ENCODE measurements around the gene ERGIC1.
"Not testable (repeated sequence)": the region's sequence is repeated elsewhere in the genome, so short reads cannot be mapped to it uniquely, and the experiment has no call there.

The ERGIC1 gene

GRCh38 chr5:172800088-172800551 lies 33.9 kb upstream of the ERGIC1 start:
- DNase-seq (ENCODE audit: low spot score): no peak

- no peak for DNase-seq (ENCODE audit: low spot score)
Measured at GRCh38 chr5:172801179-172801671, 32.8 kb upstream of the ERGIC1 start.

GRCh38 chr5:172802112-172802511 lies 31.9 kb upstream of the ERGIC1 start:
- DNase-seq (ENCODE audit: low spot score): no peak

- no peak for DNase-seq (ENCODE audit: low spot score)
Measured at GRCh38 chr5:172802567-172803176, 31.4 kb upstream of the ERGIC1 start.

- no peak for DNase-seq (ENCODE audit: low spot score)
Measured at GRCh38 chr5:172805018-172805683, 28.9 kb upstream of the ERGIC1 start.

- no peak for DNase-seq (ENCODE audit: low spot score)
Measured at GRCh38 chr5:172805736-172806255, 28.3 kb upstream of the ERGIC1 start.

- DNase-seq (ENCODE audit: low spot score): peak; percentile 81
Measured at GRCh38 chr5:172806897-172807672, 27.0 kb upstream of the ERGIC1 start.

- no peak for DNase-seq (ENCODE audit: low spot score)
Measured at GRCh38 chr5:172807766-172808311, 26.2 kb upstream of the ERGIC1 start.

GRCh38 chr5:172809774-172810173 lies 24.3 kb upstream of the ERGIC1 start:
- no peak for DNase-seq (ENCODE audit: low spot score)

GRCh38 chr5:172810996-172811395 lies 23.1 kb upstream of the ERGIC1 start:
- DNase-seq (ENCODE audit: low spot score): not testable (repeated sequence)

- no peak for DNase-seq (ENCODE audit: low spot score)
Measured at GRCh38 chr5:172815631-172816030, 18.4 kb upstream of the ERGIC1 start.

- DNase-seq (ENCODE audit: low spot score): peak; percentile 74
Measured at GRCh38 chr5:172816925-172817562, 17.0 kb upstream of the ERGIC1 start.

- no peak for DNase-seq (ENCODE audit: low spot score)
Measured at GRCh38 chr5:172817664-172818063, 16.4 kb upstream of the ERGIC1 start.

GRCh38 chr5:172818081-172818480 lies 16.0 kb upstream of the ERGIC1 start:
- no peak for DNase-seq (ENCODE audit: low spot score)

- DNase-seq (ENCODE audit: low spot score): no peak
Measured at GRCh38 chr5:172819569-172819968, 14.5 kb upstream of the ERGIC1 start.

- peak; percentile 48 for DNase-seq (ENCODE audit: low spot score)
Measured at GRCh38 chr5:172820046-172820767, 13.8 kb upstream of the ERGIC1 start.

GRCh38 chr5:172821340-172821985 lies 12.6 kb upstream of the ERGIC1 start:
- DNase-seq (ENCODE audit: low spot score): no peak

- DNase-seq (ENCODE audit: low spot score): no peak
Measured at GRCh38 chr5:172823840-172824362, 10.2 kb upstream of the ERGIC1 start.

- DNase-seq (ENCODE audit: low spot score): no peak
Measured at GRCh38 chr5:172825610-172826204, 8.3 kb upstream of the ERGIC1 start.

- no peak for DNase-seq (ENCODE audit: low spot score)
Measured at GRCh38 chr5:172827841-172828240, 6.2 kb upstream of the ERGIC1 start.
